ENCODE data around the gene SOWAHD. TPM values are rescaled to one million over a fixed set of nuclear protein-coding genes. Genes with fewer than 3 reads are reported as not detected.
"Not testable (repeated sequence)": the region's sequence is repeated elsewhere in the genome, so short reads cannot be mapped to it uniquely, and the experiment has no call there.

Gene SOWAHD
- total and polyA plus RNA-seq, 5 donors: 0.14 to 0.53 (median 0.37) TPM; not detected in 2

DNA sequence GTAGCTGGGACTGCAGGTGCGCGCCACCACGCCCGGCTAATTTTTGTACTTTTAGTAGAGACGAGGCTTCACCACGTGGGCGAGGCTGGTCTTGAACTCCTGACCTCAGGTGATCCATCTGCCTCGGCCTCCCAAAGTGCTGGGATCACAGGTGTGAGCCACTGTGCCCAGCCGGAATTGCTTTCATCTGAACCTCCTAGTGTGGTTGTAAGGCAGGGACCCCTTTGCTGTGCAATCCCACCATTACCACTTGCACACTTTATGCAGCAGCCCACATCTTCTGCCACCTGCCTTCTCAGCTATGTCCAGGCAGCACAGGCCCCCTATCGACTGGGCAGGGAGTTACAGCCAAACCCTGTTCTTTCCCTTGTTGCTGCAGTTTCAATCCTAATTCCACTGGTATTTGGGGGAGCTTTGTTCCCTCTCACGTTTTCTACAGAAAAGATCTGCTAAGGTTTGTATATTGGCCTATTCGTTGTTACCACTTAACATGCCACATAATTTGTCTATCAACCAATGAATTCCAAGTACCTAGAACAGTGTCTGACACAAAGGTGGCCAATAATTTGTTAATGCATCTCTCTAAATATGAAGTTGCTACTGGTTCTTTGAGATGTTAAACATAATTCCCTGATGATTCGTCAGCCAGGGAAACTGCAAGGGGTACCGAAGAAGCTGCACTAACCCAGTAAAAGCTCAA is 26.5 kb downstream of the SOWAHD start:
- ATAC-seq (no peak), DNase-seq (no peak)
- Histone ChIP-seq H3K27me3 (ENCODE audit: control insufficient read depth, insufficient read depth) (no peaks in the 10 kb centered on the region), H3K9me3 (ENCODE audit: control insufficient read depth, low read length) (no peaks in the 10 kb centered on the region), H3K27ac (ENCODE audit: low read length) (no peak overlapping the region), H3K4me1 (ENCODE audit: control insufficient read depth, insufficient read depth, low read length) (peaks cover 2% of the 10 kb centered on the region), H3K4me3 (ENCODE audit: low read length) (no peak overlapping the region)
- intact Hi-C loops (cut with DNase I): no loop called here
- 83% methylated on average over 14 of the region's 14 CpGs for WGBS

- Histone ChIP-seq H3K27ac (ENCODE audit: low read length) (peak overlapping the region; percentile 95), H3K4me1 (ENCODE audit: control insufficient read depth, insufficient read depth, low read length) (peaks cover 5% of the 10 kb centered on the region), H3K4me3 (ENCODE audit: low read length) (peak overlapping the region; percentile 93), H3K9me3 (ENCODE audit: control insufficient read depth, low read length) (no peaks in the 10 kb centered on the region), H3K27me3 (ENCODE audit: control insufficient read depth, insufficient read depth) (no peaks in the 10 kb centered on the region)
- ATAC-seq (peak; percentile 44 to 52), DNase-seq (no peak)
- intact Hi-C loops (cut with DNase I): no loop called here
- WGBS: under 1% methylated on average over 31 of the region's 31 CpGs
Measured at GRCh38 chrX:119790977-119791436, 32.6 kb downstream of the SOWAHD start.

- Histone ChIP-seq H3K27ac (ENCODE audit: low read length) (peak within 1 kb of the TSS; percentile 95), H3K27me3 (ENCODE audit: control insufficient read depth, insufficient read depth) (no peaks in the 10 kb centered on the region), H3K4me3 (ENCODE audit: low read length) (peak within 1 kb of the TSS; percentile 93), H3K4me1 (ENCODE audit: control insufficient read depth, insufficient read depth, low read length) (peaks cover 5% of the 10 kb centered on the region), H3K9me3 (ENCODE audit: control insufficient read depth, low read length) (no peaks in the 10 kb centered on the region)
- ATAC-seq (peak; percentile 98), DNase-seq (peak; percentile 86 to 93 (median 91))
- intact Hi-C loops (cut with DNase I): no loop called here
- WGBS: under 1% methylated on average over 58 of the region's 58 CpGs
Measured at GRCh38 chrX:119791437-119792231, 33.2 kb downstream of the SOWAHD start, which contains the start of gene RPL39. TSS of gene RPL39 (minus strand) at chrX:119791630. CDS start at chrX:119791576, 54 bp downstream.

DNA sequence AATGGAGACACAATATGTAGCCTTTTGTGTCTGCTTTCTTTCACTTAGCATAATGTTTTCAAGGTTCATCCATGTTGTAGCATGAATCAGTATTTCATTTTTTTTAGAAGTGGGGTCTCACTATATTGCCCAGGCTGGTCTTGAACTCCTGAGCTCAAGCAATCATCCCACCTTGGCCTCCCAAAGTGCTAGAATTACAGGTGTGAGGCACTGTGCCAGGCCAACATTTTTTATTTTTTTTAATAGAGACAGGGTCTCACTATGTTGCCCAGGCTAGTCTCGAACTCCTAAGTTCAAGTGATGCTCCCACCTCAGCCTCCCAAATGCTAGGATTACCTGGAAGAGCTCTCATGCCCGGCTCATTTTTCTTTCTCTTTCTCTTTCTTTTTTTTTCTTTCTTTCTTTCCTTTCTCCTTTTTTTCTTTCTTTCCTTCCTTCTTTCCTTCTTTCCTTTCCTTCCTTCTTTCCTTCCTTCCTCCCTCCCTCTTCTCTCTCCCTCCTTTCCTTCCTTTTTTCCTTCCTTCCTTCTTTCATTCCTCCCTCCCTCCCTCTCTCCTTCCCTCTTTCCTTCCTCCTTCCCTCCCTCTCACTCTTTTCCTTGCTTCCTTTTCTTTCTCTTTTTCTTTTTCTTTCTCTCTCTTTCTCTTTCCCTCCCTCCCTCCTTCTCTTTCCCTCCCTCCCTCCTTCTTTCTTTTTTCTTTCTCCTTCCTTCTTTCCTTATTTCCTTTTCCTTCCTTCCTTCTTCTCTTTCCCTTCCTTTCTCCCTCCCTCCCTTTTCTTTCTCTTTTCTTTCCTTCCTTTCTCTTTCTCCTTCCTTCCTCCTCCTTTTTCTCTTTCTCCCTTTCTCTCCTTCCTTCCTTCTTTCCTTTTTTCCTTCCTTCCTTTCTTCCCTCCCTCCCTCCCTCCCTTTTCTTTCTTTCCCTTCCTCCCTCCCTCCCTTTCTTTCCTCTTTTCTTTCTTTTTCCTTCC is 43.1 kb downstream of the SOWAHD start:
- ATAC-seq (no peak), DNase-seq (no peak)
- no peaks in the 10 kb centered on the region for H3K27me3 ChIP-seq (ENCODE audit: control insufficient read depth, insufficient read depth)
- no peaks in the 10 kb centered on the region for H3K9me3 ChIP-seq (ENCODE audit: control insufficient read depth, low read length)
- intact Hi-C loops (cut with DNase I): no loop called here
- no peak overlapping the region for H3K27ac ChIP-seq (ENCODE audit: low read length)
- H3K4me3 ChIP-seq (ENCODE audit: low read length): no peak overlapping the region
- H3K4me1 ChIP-seq (ENCODE audit: control insufficient read depth, insufficient read depth, low read length): no peaks in the 10 kb centered on the region
- WGBS: 94% methylated on average over 2 of the region's 2 CpGs

DNA sequence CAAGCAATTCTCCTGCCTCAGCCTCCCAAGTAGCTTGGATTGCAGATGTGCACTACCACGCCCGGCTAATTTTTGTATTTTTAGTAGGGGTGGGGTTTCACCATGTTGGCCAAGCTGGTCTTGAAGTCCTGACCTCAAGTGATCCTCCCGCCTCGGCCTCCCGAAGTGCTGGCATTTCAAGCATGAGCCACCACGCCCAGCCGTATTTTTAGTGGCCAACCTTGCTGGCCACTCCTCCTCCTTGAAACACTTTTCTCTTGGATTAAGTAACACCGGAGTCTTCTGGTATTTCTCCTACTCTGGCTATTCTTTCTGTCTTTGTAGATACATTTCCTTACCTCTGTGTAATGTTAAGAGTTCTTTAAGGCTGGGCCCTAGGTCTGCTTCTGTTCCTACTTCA is 44.2 kb downstream of the SOWAHD start:
- H3K27ac ChIP-seq (ENCODE audit: low read length): no peak overlapping the region
- no peak overlapping the region for H3K4me3 ChIP-seq (ENCODE audit: low read length)
- DNase-seq: no peak
- intact Hi-C loops (cut with DNase I): no loop called here
- no peaks in the 10 kb centered on the region for H3K4me1 ChIP-seq (ENCODE audit: control insufficient read depth, insufficient read depth, low read length)
- ATAC-seq: no peak
- H3K27me3 ChIP-seq (ENCODE audit: control insufficient read depth, insufficient read depth): no peaks in the 10 kb centered on the region
- 95% methylated on average over 8 of the region's 8 CpGs for WGBS
- no peaks in the 10 kb centered on the region for H3K9me3 ChIP-seq (ENCODE audit: control insufficient read depth, low read length)

DNA sequence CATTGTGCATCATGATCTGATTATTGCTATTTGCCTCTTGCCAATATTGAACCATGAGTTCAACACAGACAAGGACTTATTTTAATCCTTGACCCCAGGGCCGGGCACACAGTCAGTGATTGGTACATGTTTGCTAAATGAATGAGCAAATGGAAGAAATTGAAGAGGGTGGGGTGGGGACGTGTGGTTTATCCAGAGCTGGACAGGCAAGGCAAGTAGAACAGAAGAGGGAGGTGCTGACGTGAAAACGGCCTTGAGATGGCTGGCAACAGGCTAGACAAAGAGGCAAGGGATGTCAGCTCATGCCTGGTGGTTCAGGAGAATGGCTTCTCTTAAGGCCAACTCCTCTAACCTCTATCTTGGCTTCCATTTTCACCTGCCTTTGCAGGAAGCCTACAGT is 50.1 kb downstream of the SOWAHD start:
- H3K27ac ChIP-seq (ENCODE audit: low read length); H3K4me3 ChIP-seq (ENCODE audit: low read length); H3K4me1 ChIP-seq (ENCODE audit: control insufficient read depth, insufficient read depth, low read length); intact Hi-C loops (cut with DNase I); H3K9me3 ChIP-seq (ENCODE audit: control insufficient read depth, low read length); DNase-seq; ATAC-seq; H3K27me3 ChIP-seq (ENCODE audit: control insufficient read depth, insufficient read depth): not testable (repeated sequence)
- WGBS: 80% methylated on average over 2 of the region's 4 CpGs

DNA sequence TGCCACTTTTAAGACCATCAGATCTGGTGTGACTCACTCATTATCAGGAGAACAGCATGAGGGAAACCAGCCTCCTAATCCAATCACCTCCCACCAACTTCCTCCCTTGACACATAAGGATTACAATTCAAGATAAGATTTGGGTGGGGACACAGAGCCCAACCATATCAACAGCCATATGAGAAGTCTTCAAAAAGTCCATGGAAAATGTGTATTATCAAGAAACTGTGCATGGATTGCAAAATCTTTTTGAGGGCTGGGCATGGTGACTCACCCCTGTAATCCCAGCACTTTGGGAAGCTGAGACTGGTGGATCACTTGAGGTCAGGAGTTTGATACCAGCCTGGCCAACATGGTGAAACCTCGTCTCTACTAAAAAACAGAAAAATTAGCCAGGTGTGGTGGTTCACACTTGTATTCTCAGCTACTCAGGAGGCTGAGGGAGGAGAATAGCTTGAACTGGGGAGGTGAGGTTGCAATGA is 50.8 kb downstream of the SOWAHD start:
- Histone ChIP-seq H3K9me3 (ENCODE audit: control insufficient read depth, low read length) (no peaks in the 10 kb centered on the region), H3K27ac (ENCODE audit: low read length) (no peak overlapping the region), H3K4me1 (ENCODE audit: control insufficient read depth, insufficient read depth, low read length) (no peaks in the 10 kb centered on the region), H3K27me3 (ENCODE audit: control insufficient read depth, insufficient read depth) (no peaks in the 10 kb centered on the region), H3K4me3 (ENCODE audit: low read length) (no peak overlapping the region)
- DNase-seq (no peak), ATAC-seq (peak in 1 of 2 donors; percentile 78)
- intact Hi-C loops (cut with DNase I): no loop called here
- 75% methylated on average over 1 of the region's 1 CpG for WGBS

Other genes starting within 250 kb of the SOWAHD start
- 10 to 100 TPM; 13.6 to 17.4 (median 17.0) TPM for gene STEEP1, start 193.2 kb upstream of the SOWAHD start, total RNA-seq
- gene STEEP1, start 193.2 kb upstream of the SOWAHD start, polyA plus RNA-seq: 14.3 TPM
- 10 to 100 TPM; 48.8 to 59.8 (median 53.2) TPM for gene UBE2A, start 184.0 kb upstream of the SOWAHD start, total RNA-seq
- 56.8 TPM for gene UBE2A, start 184.0 kb upstream of the SOWAHD start, polyA plus RNA-seq
- 1 to 10 TPM; 4.4 to 5.2 (median 4.8) TPM for gene NKRF, start 152.2 kb upstream of the SOWAHD start, total RNA-seq
- gene NKRF, start 152.2 kb upstream of the SOWAHD start, polyA plus RNA-seq: 3.8 TPM
- gene SEPTIN6, start 65.4 kb upstream of the SOWAHD start, total RNA-seq: 10 to 100 TPM; 13.9 to 30.4 (median 16.8) TPM
- gene SEPTIN6, start 65.4 kb upstream of the SOWAHD start, polyA plus RNA-seq: 5.7 TPM
- 1,000 to 10,000 TPM; 1,125 to 1,239 (median 1,186) TPM for gene RPL39, start 33.0 kb downstream of the SOWAHD start, total RNA-seq
- 4,509 TPM for gene RPL39, start 33.0 kb downstream of the SOWAHD start, polyA plus RNA-seq
- gene UPF3B, start 94.4 kb downstream of the SOWAHD start, total RNA-seq: 1 to 10 TPM; 3.3 to 3.9 (median 3.5) TPM
- gene UPF3B, start 94.4 kb downstream of the SOWAHD start, polyA plus RNA-seq: 6.5 TPM
- gene RNF113A, start 113.1 kb downstream of the SOWAHD start, total RNA-seq: 10 to 100 TPM in 1 of 4 donors, 1 to 10 TPM in 3; 9.0 to 10.5 (median 9.7) TPM
- gene RNF113A, start 113.1 kb downstream of the SOWAHD start, polyA plus RNA-seq: 11.6 TPM
- gene NDUFA1, start 113.2 kb downstream of the SOWAHD start, total RNA-seq: 100 to 1,000 TPM; 348 to 454 (median 365) TPM
- gene NDUFA1, start 113.2 kb downstream of the SOWAHD start, polyA plus RNA-seq: 846 TPM
- gene AKAP14, start 137.3 kb downstream of the SOWAHD start, total RNA-seq: not detected
- gene AKAP14, start 137.3 kb downstream of the SOWAHD start, polyA plus RNA-seq: not detected
- 1 to 10 TPM; 5.4 to 7.3 (median 5.5) TPM for gene NKAP, start 185.2 kb downstream of the SOWAHD start, total RNA-seq
- gene NKAP, start 185.2 kb downstream of the SOWAHD start, polyA plus RNA-seq: 6.3 TPM